Measurements from ENCODE around the gene TNIK.

DNA sequence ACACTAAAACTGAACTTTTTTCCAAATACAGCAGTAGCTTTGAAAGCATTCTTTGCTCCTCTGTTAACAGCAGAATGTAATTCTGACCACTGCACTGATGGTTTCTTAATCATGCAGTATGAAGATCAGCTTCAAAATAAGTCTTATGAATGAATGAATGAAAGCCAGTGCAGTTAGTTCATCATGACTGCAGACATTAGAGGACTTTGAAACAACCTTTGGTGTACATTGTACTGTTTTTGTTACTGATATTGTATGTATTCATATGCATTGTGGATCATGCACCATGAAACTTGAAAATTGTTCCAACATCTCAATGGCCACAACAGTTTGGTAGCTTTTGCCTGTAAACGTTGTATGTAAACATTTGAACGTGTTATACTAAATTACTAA lies 1.3 kb upstream of the TNIK start:
- TF ChIP-seq, protein P1, sequence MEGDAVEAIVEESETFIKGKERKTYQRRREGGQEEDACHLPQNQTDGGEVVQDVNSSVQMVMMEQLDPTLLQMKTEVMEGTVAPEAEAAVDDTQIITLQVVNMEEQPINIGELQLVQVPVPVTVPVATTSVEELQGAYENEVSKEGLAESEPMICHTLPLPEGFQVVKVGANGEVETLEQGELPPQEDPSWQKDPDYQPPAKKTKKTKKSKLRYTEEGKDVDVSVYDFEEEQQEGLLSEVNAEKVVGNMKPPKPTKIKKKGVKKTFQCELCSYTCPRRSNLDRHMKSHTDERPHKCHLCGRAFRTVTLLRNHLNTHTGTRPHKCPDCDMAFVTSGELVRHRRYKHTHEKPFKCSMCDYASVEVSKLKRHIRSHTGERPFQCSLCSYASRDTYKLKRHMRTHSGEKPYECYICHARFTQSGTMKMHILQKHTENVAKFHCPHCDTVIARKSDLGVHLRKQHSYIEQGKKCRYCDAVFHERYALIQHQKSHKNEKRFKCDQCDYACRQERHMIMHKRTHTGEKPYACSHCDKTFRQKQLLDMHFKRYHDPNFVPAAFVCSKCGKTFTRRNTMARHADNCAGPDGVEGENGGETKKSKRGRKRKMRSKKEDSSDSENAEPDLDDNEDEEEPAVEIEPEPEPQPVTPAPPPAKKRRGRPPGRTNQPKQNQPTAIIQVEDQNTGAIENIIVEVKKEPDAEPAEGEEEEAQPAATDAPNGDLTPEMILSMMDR (IDR thresholded peaks at IDR 0.05): no peak
- TF ChIP-seq POLR2AphosphoS5 (IDR thresholded peaks at IDR 0.05) (no peak), POLR2A (IDR thresholded peaks at IDR 0.05) (no peak)

Measured in breast epithelium (tissue), 3 donors.